Suprapubic skin (tissue), 4 donors: ENCODE measurements around the gene PANK1. TPM values are rescaled to one million over a fixed set of nuclear protein-coding genes. Genes with fewer than 3 reads are reported as not detected.
A peak's percentile ranks its signal among the peaks of the same experiment; 100 is the strongest.

Experiments
- DNase-seq, 2 donors: peaks; one replicate each; pipeline ENCODE4 v3.0.0-alpha.2; 2019; ENCODE audit warnings: low spot score in 2 of 2
- H3K27ac ChIP-seq: fragments of 200-600 bp; sonication (generic); one replicate; pipeline ENCODE4 v1.5.1; 2019
- H3K27me3 ChIP-seq: fragments of 200-600 bp; sonication (generic); one replicate; pipeline ENCODE4 v1.5.1; 2019
- H3K36me3 ChIP-seq: fragments of 200-600 bp; sonication (generic); one replicate; pipeline ENCODE4 v1.5.1; 2019
- H3K4me1 ChIP-seq: fragments of 200-600 bp; sonication (generic); one replicate; pipeline ENCODE4 v1.5.1; 2019
- H3K4me3 ChIP-seq: fragments of 200-600 bp; sonication (generic); one replicate; pipeline ENCODE4 v1.5.1; 2019; ENCODE audit warnings: mild to moderate bottlenecking
- H3K9me3 ChIP-seq: fragments of 200-600 bp; sonication (generic); one replicate; pipeline ENCODE4 v1.5.1; 2019
- EP300 ChIP-seq: sonication (generic); formaldehyde crosslinking; IDR thresholded peaks from one replicate; pipeline ENCODE4 v1.6.1; 2017; ENCODE audit warnings: antibody characterized with exemption
- POLR2A ChIP-seq, 2 donors: fragments of 450-650 bp; IDR thresholded peaks; one replicate each; pipeline ENCODE4 v1.6.1; 2017; ENCODE audit warnings: antibody characterized with exemption in 2 of 2, mild to moderate bottlenecking in 2 of 2, moderate library complexity in 2 of 2
- POLR2AphosphoS5 ChIP-seq, 3 donors: sonication (generic); formaldehyde crosslinking; IDR thresholded peaks; one replicate each; pipeline ENCODE4 v1.6.1; 2017; ENCODE audit warnings: antibody characterized with exemption in 3 of 3
- WGBS: methylation state at CpG from one replicate; pipeline ENCODE4 v1.1.5; 2018; 5-methylcytosine and 5-hydroxymethylcytosine counted together
- total RNA-seq, 4 donors: library from RNA; depleted of rRNA; stranded (reverse); fragments of >200 nt; gene quantifications; one replicate each; pipeline ENCODE4 v1.1.0, GENCODE V29; 2016
- TF ChIP-seq, protein P1 (sequence below), 2 donors: fragments of 200-600 bp in 1 of 2; fragments of 450-650 bp in 1 of 2; sonication (generic) in 1 of 2; IDR thresholded peaks; one replicate each; pipeline ENCODE4 v1.5.1; 2016 to 2019; ENCODE audit warnings: antibody characterized with exemption in 2 of 2, mild to moderate bottlenecking in 1 of 2, moderate library complexity in 1 of 2

PANK1 gene
- total RNA-seq, 4 donors from 2014 or later = 8.2 to 43.1 (median 33.1) TPM

- Histone ChIP-seq H3K36me3 (no peaks in the 10 kb centered on the region), H3K4me1 (no peaks in the 10 kb centered on the region), H3K27me3 (no peaks in the 10 kb centered on the region), H3K4me3 (no peak overlapping the region), H3K27ac (no peak overlapping the region), H3K9me3 (no peaks in the 10 kb centered on the region)
- 56% methylated on average over 10 of the region's 10 CpGs for whole genome bisulfite sequencing
- no peak for DNase-seq
- TF ChIP-seq, protein P1, sequence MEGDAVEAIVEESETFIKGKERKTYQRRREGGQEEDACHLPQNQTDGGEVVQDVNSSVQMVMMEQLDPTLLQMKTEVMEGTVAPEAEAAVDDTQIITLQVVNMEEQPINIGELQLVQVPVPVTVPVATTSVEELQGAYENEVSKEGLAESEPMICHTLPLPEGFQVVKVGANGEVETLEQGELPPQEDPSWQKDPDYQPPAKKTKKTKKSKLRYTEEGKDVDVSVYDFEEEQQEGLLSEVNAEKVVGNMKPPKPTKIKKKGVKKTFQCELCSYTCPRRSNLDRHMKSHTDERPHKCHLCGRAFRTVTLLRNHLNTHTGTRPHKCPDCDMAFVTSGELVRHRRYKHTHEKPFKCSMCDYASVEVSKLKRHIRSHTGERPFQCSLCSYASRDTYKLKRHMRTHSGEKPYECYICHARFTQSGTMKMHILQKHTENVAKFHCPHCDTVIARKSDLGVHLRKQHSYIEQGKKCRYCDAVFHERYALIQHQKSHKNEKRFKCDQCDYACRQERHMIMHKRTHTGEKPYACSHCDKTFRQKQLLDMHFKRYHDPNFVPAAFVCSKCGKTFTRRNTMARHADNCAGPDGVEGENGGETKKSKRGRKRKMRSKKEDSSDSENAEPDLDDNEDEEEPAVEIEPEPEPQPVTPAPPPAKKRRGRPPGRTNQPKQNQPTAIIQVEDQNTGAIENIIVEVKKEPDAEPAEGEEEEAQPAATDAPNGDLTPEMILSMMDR (IDR thresholded peaks at IDR 0.05) = no peak
- TF ChIP-seq POLR2A (IDR thresholded peaks at IDR 0.05) (no peak), POLR2AphosphoS5 (IDR thresholded peaks at IDR 0.05) (no peak), EP300 (no peak)
Observed at GRCh38 chr10:89566095-89566950, 78.7 kb downstream of the PANK1 start.

GRCh38 chr10:89565180-89565579 is 79.9 kb downstream of the PANK1 start:
- 56% methylated on average over 1 of the region's 1 CpG for WGBS
- H3K27ac ChIP-seq = no peak overlapping the region
- TF ChIP-seq, protein P1 (IDR thresholded peaks at IDR 0.05) = no peak
- TF ChIP-seq POLR2A (IDR thresholded peaks at IDR 0.05) (no peak), EP300 (no peak), POLR2AphosphoS5 (IDR thresholded peaks at IDR 0.05) (no peak)

DNA sequence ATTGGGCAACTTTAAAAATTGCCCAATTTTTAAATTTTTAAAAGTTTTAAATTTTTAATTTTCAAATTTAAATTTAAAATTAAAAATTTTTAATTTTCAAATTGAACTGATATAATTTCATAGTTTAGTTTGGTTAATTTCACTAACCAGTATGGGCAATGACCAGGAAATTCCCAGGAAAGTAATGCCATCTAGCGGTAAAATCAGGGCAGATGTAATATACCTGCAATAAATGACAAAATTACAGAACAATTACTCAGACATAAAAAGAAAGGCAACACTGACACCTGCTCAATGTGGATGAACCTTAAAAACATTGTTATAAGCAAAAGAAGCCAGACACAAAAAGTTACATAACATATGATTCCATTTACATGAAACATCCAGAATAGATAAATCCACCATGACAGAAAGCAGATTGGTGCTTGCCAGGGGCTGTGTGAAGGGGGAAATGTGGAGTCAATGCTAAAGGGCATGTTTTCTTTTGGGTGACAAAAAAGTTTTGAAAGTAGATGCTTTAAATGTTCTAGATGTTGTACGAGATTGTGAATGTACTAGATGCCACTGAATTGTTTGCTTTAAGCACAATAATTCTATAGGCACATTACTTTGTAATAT is 81.1 kb downstream of the PANK1 start:
- TF ChIP-seq POLR2AphosphoS5 (IDR thresholded peaks at IDR 0.05) = no peak
- TF ChIP-seq, protein P1 (IDR thresholded peaks at IDR 0.05) = peak; percentile 63 to 66
- Histone ChIP-seq H3K4me1 (no peaks in the 10 kb centered on the region), H3K36me3 (no peaks in the 10 kb centered on the region), H3K27ac (no peak overlapping the region), H3K27me3 (no peaks in the 10 kb centered on the region), H3K4me3 (no peak overlapping the region), H3K9me3 (no peaks in the 10 kb centered on the region)
- no peak for DNase-seq
- WGBS = 12% methylated on average over 2 of the region's 2 CpGs

More at GRCh38 chr10:89565180-89565579, 79.9 kb downstream of the PANK1 start:
- no peak overlapping the region for H3K4me3 ChIP-seq
- no peaks in the 10 kb centered on the region for H3K36me3 ChIP-seq
- no peaks in the 10 kb centered on the region for H3K4me1 ChIP-seq
- no peak for DNase-seq
- no peaks in the 10 kb centered on the region for H3K27me3 ChIP-seq
- no peaks in the 10 kb centered on the region for H3K9me3 ChIP-seq

DNA sequence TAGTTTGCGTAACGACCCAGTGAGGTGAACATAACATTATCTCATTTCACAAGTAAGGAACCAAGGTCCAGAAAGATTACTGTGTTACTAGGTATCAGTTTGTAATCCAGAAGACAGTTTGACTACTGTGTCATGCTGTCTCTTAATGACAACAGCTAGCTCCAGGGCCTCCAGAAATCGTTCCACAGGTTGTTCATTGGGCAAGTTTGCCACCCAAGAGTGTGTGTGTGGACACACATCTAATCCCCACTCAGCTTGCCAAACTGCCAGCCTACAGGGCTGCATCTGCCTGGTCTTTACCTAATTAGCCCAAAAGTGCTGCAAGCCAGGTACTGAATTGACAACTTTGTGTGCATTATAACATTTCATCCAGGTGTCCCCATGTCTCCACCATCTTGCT is 81.7 kb downstream of the PANK1 start:
- Histone ChIP-seq H3K4me1 (no peaks in the 10 kb centered on the region), H3K27me3 (no peaks in the 10 kb centered on the region), H3K36me3 (no peaks in the 10 kb centered on the region), H3K27ac (no peak overlapping the region), H3K4me3 (no peak overlapping the region), H3K9me3 (no peaks in the 10 kb centered on the region)
- TF ChIP-seq POLR2AphosphoS5 (IDR thresholded peaks at IDR 0.05) = no peak
- TF ChIP-seq, protein P1 (IDR thresholded peaks at IDR 0.05) = no peak
- TF ChIP-seq POLR2A (IDR thresholded peaks at IDR 0.05) = no peak
- TF ChIP-seq EP300 = no peak
- no peak for DNase-seq
- 95% methylated on average over 3 of the region's 3 CpGs for WGBS

DNA sequence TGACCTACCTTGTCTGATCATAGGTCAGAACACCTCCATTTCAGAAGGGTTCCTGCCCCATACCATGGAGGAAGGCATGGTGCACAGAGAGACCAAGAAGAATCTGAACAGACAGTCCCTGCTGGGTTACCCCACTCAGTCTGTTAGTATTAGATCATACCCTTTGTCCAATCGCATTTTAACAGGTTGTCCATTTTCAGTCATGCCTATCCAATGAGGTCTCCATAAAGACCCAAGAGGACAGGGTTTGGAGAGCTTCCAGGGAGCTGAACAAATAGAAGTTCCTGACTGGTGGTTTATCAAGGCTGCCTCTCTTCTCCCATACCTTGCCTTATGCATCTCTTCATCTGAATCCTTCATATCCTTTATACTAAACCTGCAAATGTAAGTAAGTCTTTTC is 88.4 kb downstream of the PANK1 start:
- H3K36me3 ChIP-seq = no peaks in the 10 kb centered on the region
- H3K27me3 ChIP-seq = no peaks in the 10 kb centered on the region
- no peak overlapping the region for H3K4me3 ChIP-seq
- peaks cover 11% of the 10 kb centered on the region for H3K4me1 ChIP-seq
- TF ChIP-seq EP300 = no peak
- TF ChIP-seq, protein P1 (IDR thresholded peaks at IDR 0.05) = no peak
- TF ChIP-seq POLR2A (IDR thresholded peaks at IDR 0.05) = no peak
- TF ChIP-seq POLR2AphosphoS5 (IDR thresholded peaks at IDR 0.05) = no peak
- no peak for DNase-seq
- H3K9me3 ChIP-seq = no peaks in the 10 kb centered on the region
- WGBS = 95% methylated on average over 1 of the region's 1 CpG
- H3K27ac ChIP-seq = no peak overlapping the region
